OCI-LY3 (cell line): ENCODE measurements around the gene ZBTB5.
A peak's percentile ranks its signal among the peaks of the same experiment; 100 is the strongest.
"Not testable (repeated sequence)": the region's sequence is repeated elsewhere in the genome, so short reads cannot be mapped to it uniquely, and the experiment has no call there.

Experiments used
- H2AFZ ChIP-seq: fragments of 200-600, 300-600 bp; shearing (Covaris generic); 2 replicates; pipeline ENCODE4 v1.6.0; 2014; ENCODE audit warnings: antibody characterized with exemption, low read depth, low read length
- H3K27ac ChIP-seq: fragments of 200-600, 300-600 bp; sonication (generic); 2 replicates; pipeline ENCODE4 v1.5.1; 2014; ENCODE audit warnings: mild to moderate bottlenecking, low read length, moderate library complexity, mixed read lengths
- H3K27me3 ChIP-seq: fragments of 200-600, 300-600 bp; sonication (generic); 2 replicates; pipeline ENCODE4 v1.6.1; 2014; ENCODE audit warnings: low read depth, low read length, mixed read lengths
- H3K36me3 ChIP-seq: fragments of 200-600, 300-600 bp; sonication (generic); replicated peaks from 2 replicates; pipeline ENCODE3; 2014; ENCODE audit warnings: low read depth, low read length, mixed read lengths
- H3K4me1 ChIP-seq: fragments of 300-600, 200-600 bp; sonication (generic); 2 replicates; pipeline ENCODE4 v1.6.1; 2014; ENCODE audit warnings: low read length, mixed read lengths
- H3K4me2 ChIP-seq: fragments of 200-600, 300-600 bp; sonication (generic); 2 replicates; pipeline ENCODE4 v1.6.1; 2014; ENCODE audit warnings: low read length, mixed read lengths
- H3K4me3 ChIP-seq: fragments of 300-600, 200-600 bp; sonication (generic); 2 replicates; pipeline ENCODE4 v1.5.1; 2014; ENCODE audit warnings: antibody characterized with exemption, mild to moderate bottlenecking, low read length, moderate library complexity
- H3K79me2 ChIP-seq: fragments of 300-600, 200-600 bp; shearing (Covaris generic); 2 replicates; pipeline ENCODE4 v1.6.1; 2014; ENCODE audit warnings: mild to moderate bottlenecking, low read length, mixed read lengths
- H3K9ac ChIP-seq: fragments of 300-600, 200-600 bp; shearing (Covaris generic); 2 replicates; pipeline ENCODE4 v1.6.0; 2014; ENCODE audit warnings: mild to moderate bottlenecking, low read length, moderate library complexity
- H3K9me3 ChIP-seq: fragments of 200-600, 300-600 bp; shearing (Covaris generic); 2 replicates; pipeline ENCODE4 v1.6.1; 2014; ENCODE audit warnings: low read length, mixed read lengths; ENCODE audit not compliant: insufficient read depth
- H4K20me1 ChIP-seq: fragments of 200-600, 300-600 bp; sonication (generic); 2 replicates; pipeline ENCODE4 v1.6.1; 2016; ENCODE audit warnings: low read length, mixed read lengths; ENCODE audit not compliant: insufficient read depth
- CTCF ChIP-seq: fragments of 200-600, 300-600 bp; sonication (generic); IDR thresholded peaks from 2 replicates; pipeline ENCODE4 v1.5.1; 2014; ENCODE audit warnings: antibody characterized with exemption, low read length, low read depth
- EZH2phosphoT487 ChIP-seq: fragments of 200-600 bp; shearing (Covaris generic); IDR thresholded peaks from 2 replicates; pipeline ENCODE4 v1.6.1; 2018; ENCODE audit warnings: antibody characterized with exemption, mixed run types, low read depth

ZBTB5 gene

GRCh38 chr9:37426846-37427245, 38.4 kb downstream of the ZBTB5 start:
- Histone ChIP-seq H3K27ac (no peak overlapping the region), H3K79me2 (peaks cover 46% of the 10 kb centered on the region), H3K9ac (no peak overlapping the region), H3K27me3 (no peaks in the 10 kb centered on the region), H4K20me1 (peaks cover 21% of the 10 kb centered on the region; the same call in 1 of the 2 replicates), H3K9me3 (no peaks in the 10 kb centered on the region), H3K4me3 (no peak overlapping the region), H3K4me2 (no peak overlapping the region), H3K36me3 (peaks cover 76% of the 10 kb centered on the region), H2AFZ (no peak overlapping the region), H3K4me1 (peaks cover 15% of the 10 kb centered on the region)
- TF ChIP-seq CTCF (no peak), EZH2phosphoT487 (no peak)

- H2AFZ ChIP-seq, H3K4me2 ChIP-seq, H3K9ac ChIP-seq, H3K4me3 ChIP-seq, H3K27ac ChIP-seq, H3K9me3 ChIP-seq, H3K27me3 ChIP-seq: not testable (repeated sequence)
- H4K20me1 ChIP-seq, result peaks cover 21% of the 10 kb centered on the region; the same call in 1 of the 2 replicates
- peaks cover 72% of the 10 kb centered on the region for H3K36me3 ChIP-seq
- peaks cover 20% of the 10 kb centered on the region for H3K4me1 ChIP-seq
- peaks cover 48% of the 10 kb centered on the region for H3K79me2 ChIP-seq
These were observed 38.8 kb downstream of the ZBTB5 start for GRCh38 chr9:37426431-37426830.

GRCh38 chr9:37425298-37425752, 39.9 kb downstream of the ZBTB5 start:
- no peaks in the 10 kb centered on the region for H3K9me3 ChIP-seq
- H3K9ac ChIP-seq, result no peak overlapping the region
- H2AFZ ChIP-seq, result no peak overlapping the region
- peaks cover 61% of the 10 kb centered on the region for H3K36me3 ChIP-seq
- H3K27ac ChIP-seq, result no peak overlapping the region
- no peak for TF ChIP-seq CTCF
- TF ChIP-seq EZH2phosphoT487, result no peak
- H4K20me1 ChIP-seq, result peaks cover 21% of the 10 kb centered on the region; the same call in 1 of the 2 replicates
- no peak overlapping the region for H3K4me3 ChIP-seq
- no peaks in the 10 kb centered on the region for H3K27me3 ChIP-seq
- no peak overlapping the region for H3K4me2 ChIP-seq
- H3K79me2 ChIP-seq, result peaks cover 48% of the 10 kb centered on the region
- peaks cover 25% of the 10 kb centered on the region for H3K4me1 ChIP-seq

GRCh38 chr9:37424686-37425297, 40.5 kb downstream of the ZBTB5 start:
- peaks cover 21% of the 10 kb centered on the region; the same call in 1 of the 2 replicates for H4K20me1 ChIP-seq
- peaks cover 48% of the 10 kb centered on the region for H3K79me2 ChIP-seq
- H2AFZ ChIP-seq, result no peak overlapping the region
- peaks cover 25% of the 10 kb centered on the region for H3K4me1 ChIP-seq
- no peaks in the 10 kb centered on the region for H3K27me3 ChIP-seq
- no peaks in the 10 kb centered on the region for H3K9me3 ChIP-seq
- H3K36me3 ChIP-seq, result peaks cover 55% of the 10 kb centered on the region
- no peak overlapping the region for H3K4me3 ChIP-seq
- no peak overlapping the region for H3K27ac ChIP-seq
- H3K9ac ChIP-seq, result no peak overlapping the region
- H3K4me2 ChIP-seq, result peak overlapping the region; percentile 99; the same call in 1 of the 2 replicates
- TF ChIP-seq EZH2phosphoT487 (no peak), CTCF (no peak)
